Measurements from ENCODE around the gene POLR2F. TPM values are rescaled to one million over a fixed set of nuclear protein-coding genes. Genes with fewer than 3 reads are reported as not detected.
A peak's percentile ranks its signal among the peaks of the same experiment; 100 is the strongest.

POLR2F gene
- total and polyA plus RNA-seq, 9 of the 15 experiments (the other 6 are each of a cell fraction or from before 2014, with no cell fraction given): 98.9 to 410 (median 168) TPM

DNA sequence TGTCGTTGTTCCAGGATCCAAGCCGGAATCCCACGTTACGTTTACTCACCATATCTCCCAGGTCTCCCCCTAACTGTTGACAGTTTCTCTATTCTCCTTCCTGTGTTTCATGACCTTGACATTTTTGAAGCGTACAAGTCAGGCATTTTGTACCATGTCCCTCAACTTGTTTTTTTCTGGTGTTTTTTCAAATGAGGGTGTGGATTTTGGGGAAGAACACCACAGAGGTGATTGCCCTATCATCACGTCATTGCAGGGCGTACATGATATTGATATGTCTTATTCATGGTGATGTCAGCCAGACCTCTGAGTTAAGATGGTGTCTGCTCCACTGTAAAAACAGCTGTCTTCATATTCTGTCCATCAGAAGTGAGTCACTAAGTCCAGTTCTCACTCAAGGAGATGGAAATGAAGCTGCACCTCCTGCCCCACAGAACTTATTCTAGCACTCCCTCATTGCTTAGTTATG, 59.1 kb downstream of the POLR2F start:
- ChIA-PET CTCF (ENCODE audit: low intra/inter-chr PET ratio) (no interaction called here), POLR2A (no interaction called here)
- peaks cover 3 to 14% of the 10 kb centered on the region in 2 experiments; a peak in 3 of 5 replicates for H3K4me1 ChIP-seq (replicated peaks in 1 of 2; ENCODE audit: control insufficient read depth in 2 of 2, insufficient read depth in 2 of 2, low read length in 2 of 2)
- no peaks in the 10 kb centered on the region for H3K36me3 ChIP-seq (ENCODE audit: control insufficient read depth, insufficient read depth, low read length)
- DNase-seq (ENCODE audit: extremely low read depth in 1 of 4, low spot score in 3 of 4): peak in 2 of 4 experiments; percentile 52 to 64
- peak overlapping the region; percentile 74 for H2AFZ ChIP-seq (ENCODE audit: low read depth, low read length)
- in situ Hi-C loops (cut with MboI) (no loop called here), intact Hi-C loops (cut with micrococcal nuclease) (no loop called here)
- no peaks in the 10 kb centered on the region for H3K9me3 ChIP-seq (replicated peaks; ENCODE audit: control insufficient read depth, insufficient read depth, low read depth, low read length)
- no peak for FAIRE-seq
- H3K27me3 ChIP-seq (ENCODE audit: control insufficient read depth in 2 of 2, insufficient read depth in 2 of 2, low read length in 2 of 2): no peaks in the 10 kb centered on the region
- H3K27ac ChIP-seq (ENCODE audit: extremely low read depth, low read depth, low read length): no peak overlapping the region; the same call in 2 of the 3 replicates
- no TSS peak for BruUV-seq (replicated peaks)
- H4K20me1 ChIP-seq (replicated peaks; ENCODE audit: control insufficient read depth, insufficient read depth, low read length): no peaks in the 10 kb centered on the region
- WGBS (ENCODE audit: insufficient coverage, low coverage, missing lambda C conversion rate): 46% methylated on average over 6 of the region's 7 CpGs
- H3K9ac ChIP-seq (ENCODE audit: insufficient read depth in 1 of 2, low read depth in 2 of 2, low read length in 2 of 2): no peak overlapping the region
- no peak for ATAC-seq
- no peaks in the 10 kb centered on the region for H3K9me1 ChIP-seq (ENCODE audit: control insufficient read depth, insufficient read depth, low read length)
- no peaks in the 10 kb centered on the region for H3K79me2 ChIP-seq (ENCODE audit: control insufficient read depth, insufficient read depth, low read length)
- H3K4me3 ChIP-seq: no peak overlapping the region
- no peak overlapping the region; the same call in 1 of the 2 replicates for H3K4me2 ChIP-seq (ENCODE audit: insufficient read depth, low read length)
- TF ChIP-seq, protein P1, sequence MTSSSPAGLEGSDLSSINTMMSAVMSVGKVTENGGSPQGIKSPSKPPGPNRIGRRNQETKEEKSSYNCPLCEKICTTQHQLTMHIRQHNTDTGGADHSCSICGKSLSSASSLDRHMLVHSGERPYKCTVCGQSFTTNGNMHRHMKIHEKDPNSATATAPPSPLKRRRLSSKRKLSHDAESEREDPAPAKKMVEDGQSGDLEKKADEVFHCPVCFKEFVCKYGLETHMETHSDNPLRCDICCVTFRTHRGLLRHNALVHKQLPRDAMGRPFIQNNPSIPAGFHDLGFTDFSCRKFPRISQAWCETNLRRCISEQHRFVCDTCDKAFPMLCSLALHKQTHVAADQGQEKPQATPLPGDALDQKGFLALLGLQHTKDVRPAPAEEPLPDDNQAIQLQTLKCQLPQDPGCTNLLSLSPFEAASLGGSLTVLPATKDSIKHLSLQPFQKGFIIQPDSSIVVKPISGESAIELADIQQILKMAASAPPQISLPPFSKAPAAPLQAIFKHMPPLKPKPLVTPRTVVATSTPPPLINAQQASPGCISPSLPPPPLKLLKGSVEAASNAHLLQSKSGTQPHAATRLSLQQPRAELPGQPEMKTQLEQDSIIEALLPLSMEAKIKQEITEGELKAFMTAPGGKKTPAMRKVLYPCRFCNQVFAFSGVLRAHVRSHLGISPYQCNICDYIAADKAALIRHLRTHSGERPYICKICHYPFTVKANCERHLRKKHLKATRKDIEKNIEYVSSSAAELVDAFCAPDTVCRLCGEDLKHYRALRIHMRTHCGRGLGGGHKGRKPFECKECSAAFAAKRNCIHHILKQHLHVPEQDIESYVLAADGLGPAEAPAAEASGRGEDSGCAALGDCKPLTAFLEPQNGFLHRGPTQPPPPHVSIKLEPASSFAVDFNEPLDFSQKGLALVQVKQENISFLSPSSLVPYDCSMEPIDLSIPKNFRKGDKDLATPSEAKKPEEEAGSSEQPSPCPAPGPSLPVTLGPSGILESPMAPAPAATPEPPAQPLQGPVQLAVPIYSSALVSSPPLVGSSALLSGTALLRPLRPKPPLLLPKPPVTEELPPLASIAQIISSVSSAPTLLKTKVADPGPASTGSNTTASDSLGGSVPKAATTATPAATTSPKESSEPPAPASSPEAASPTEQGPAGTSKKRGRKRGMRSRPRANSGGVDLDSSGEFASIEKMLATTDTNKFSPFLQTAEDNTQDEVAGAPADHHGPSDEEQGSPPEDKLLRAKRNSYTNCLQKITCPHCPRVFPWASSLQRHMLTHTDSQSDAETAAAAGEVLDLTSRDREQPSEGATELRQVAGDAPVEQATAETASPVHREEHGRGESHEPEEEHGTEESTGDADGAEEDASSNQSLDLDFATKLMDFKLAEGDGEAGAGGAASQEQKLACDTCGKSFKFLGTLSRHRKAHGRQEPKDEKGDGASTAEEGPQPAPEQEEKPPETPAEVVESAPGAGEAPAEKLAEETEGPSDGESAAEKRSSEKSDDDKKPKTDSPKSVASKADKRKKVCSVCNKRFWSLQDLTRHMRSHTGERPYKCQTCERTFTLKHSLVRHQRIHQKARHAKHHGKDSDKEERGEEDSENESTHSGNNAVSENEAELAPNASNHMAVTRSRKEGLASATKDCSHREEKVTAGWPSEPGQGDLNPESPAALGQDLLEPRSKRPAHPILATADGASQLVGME (CRISPR knock-in tag; IDR thresholded peaks at IDR 0.05): no peak
- TF ChIP-seq, protein P2, sequence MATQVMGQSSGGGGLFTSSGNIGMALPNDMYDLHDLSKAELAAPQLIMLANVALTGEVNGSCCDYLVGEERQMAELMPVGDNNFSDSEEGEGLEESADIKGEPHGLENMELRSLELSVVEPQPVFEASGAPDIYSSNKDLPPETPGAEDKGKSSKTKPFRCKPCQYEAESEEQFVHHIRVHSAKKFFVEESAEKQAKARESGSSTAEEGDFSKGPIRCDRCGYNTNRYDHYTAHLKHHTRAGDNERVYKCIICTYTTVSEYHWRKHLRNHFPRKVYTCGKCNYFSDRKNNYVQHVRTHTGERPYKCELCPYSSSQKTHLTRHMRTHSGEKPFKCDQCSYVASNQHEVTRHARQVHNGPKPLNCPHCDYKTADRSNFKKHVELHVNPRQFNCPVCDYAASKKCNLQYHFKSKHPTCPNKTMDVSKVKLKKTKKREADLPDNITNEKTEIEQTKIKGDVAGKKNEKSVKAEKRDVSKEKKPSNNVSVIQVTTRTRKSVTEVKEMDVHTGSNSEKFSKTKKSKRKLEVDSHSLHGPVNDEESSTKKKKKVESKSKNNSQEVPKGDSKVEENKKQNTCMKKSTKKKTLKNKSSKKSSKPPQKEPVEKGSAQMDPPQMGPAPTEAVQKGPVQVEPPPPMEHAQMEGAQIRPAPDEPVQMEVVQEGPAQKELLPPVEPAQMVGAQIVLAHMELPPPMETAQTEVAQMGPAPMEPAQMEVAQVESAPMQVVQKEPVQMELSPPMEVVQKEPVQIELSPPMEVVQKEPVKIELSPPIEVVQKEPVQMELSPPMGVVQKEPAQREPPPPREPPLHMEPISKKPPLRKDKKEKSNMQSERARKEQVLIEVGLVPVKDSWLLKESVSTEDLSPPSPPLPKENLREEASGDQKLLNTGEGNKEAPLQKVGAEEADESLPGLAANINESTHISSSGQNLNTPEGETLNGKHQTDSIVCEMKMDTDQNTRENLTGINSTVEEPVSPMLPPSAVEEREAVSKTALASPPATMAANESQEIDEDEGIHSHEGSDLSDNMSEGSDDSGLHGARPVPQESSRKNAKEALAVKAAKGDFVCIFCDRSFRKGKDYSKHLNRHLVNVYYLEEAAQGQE (IDR thresholded peaks at IDR 0.05; ENCODE audit: borderline replicate concordance): no peak
- TF ChIP-seq, protein P2 (CRISPR knock-in tag; IDR thresholded peaks at IDR 0.05; ENCODE audit: low read depth): no peak
- TF ChIP-seq JUN (IDR thresholded peaks at IDR 0.05; ENCODE audit: borderline replicate concordance, low read depth, low read length) (0 out of 2 replicates have a peak, but pooled peaks have one; percentile 19), JUN (CRISPR knock-in tag; IDR thresholded peaks at IDR 0.05; ENCODE audit: borderline replicate concordance) (no peak), SRF (CRISPR knock-in tag; IDR thresholded peaks at IDR 0.05) (no peak)
- TF ChIP-seq, protein P3, sequence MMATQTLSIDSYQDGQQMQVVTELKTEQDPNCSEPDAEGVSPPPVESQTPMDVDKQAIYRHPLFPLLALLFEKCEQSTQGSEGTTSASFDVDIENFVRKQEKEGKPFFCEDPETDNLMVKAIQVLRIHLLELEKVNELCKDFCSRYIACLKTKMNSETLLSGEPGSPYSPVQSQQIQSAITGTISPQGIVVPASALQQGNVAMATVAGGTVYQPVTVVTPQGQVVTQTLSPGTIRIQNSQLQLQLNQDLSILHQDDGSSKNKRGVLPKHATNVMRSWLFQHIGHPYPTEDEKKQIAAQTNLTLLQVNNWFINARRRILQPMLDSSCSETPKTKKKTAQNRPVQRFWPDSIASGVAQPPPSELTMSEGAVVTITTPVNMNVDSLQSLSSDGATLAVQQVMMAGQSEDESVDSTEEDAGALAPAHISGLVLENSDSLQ (IDR thresholded peaks at IDR 0.05): peak; percentile 45
